Endothelial cell (in vitro differentiated cells): ENCODE measurements around the gene PRR5. TPM values are rescaled to one million over a fixed set of nuclear protein-coding genes. Genes with fewer than 3 reads are reported as not detected.
"Not testable (repeated sequence)": the region's sequence is repeated elsewhere in the genome, so short reads cannot be mapped to it uniquely, and the experiment has no call there.

Experiments
- DNase-seq: peaks from one replicate; pipeline ENCODE4 v3.0.0; 2021; ENCODE audit warnings: low spot score
- H3K27ac Mint-ChIP-seq: one replicate; pipeline ENCODE4 v1.8.0; 2021; ENCODE audit warnings: mixed read lengths, inconsistent platforms; ENCODE audit not compliant: unreplicated experiment
- H3K27me3 Mint-ChIP-seq: one replicate; pipeline ENCODE4 v1.8.0; 2021; ENCODE audit warnings: mild to moderate bottlenecking, moderate library complexity, mixed read lengths, inconsistent platforms; ENCODE audit not compliant: unreplicated experiment
- H3K36me3 Mint-ChIP-seq: one replicate; pipeline ENCODE4 v1.8.0; 2021; ENCODE audit warnings: mild to moderate bottlenecking, low read depth, mixed read lengths, inconsistent platforms; ENCODE audit not compliant: unreplicated experiment
- H3K4me1 Mint-ChIP-seq: one replicate; pipeline ENCODE4 v1.8.0; 2021; ENCODE audit warnings: mild to moderate bottlenecking, mixed read lengths, inconsistent platforms; ENCODE audit not compliant: unreplicated experiment
- H3K4me3 Mint-ChIP-seq: one replicate; pipeline ENCODE4 v1.8.0; 2021; ENCODE audit warnings: mild to moderate bottlenecking, mixed read lengths, inconsistent platforms; ENCODE audit not compliant: unreplicated experiment
- H3K9me3 Mint-ChIP-seq: one replicate; pipeline ENCODE4 v1.8.0; 2021; ENCODE audit warnings: mixed read lengths, inconsistent platforms; ENCODE audit not compliant: unreplicated experiment
- CTCF ChIP-seq: fragments of 200-600 bp; sonication (generic); IDR thresholded peaks from one replicate; pipeline ENCODE4 v1.5.0; 2021; ENCODE audit warnings: antibody characterized with exemption; ENCODE audit not compliant: unreplicated experiment
- total RNA-seq: library from RNA; stranded (reverse); fragmentation: NEBNext Ultra II Directional; extraction: Animal tissue kit (Norgen Biotek cat#: 25700); gene quantifications from one replicate; pipeline ENCODE4 v1.2.1, GENCODE V29; 2021; ENCODE audit not compliant: unreplicated experiment

The PRR5 gene
- total RNA-seq, 1 donor from 2014 or later, result 40.5 TPM

DNA sequence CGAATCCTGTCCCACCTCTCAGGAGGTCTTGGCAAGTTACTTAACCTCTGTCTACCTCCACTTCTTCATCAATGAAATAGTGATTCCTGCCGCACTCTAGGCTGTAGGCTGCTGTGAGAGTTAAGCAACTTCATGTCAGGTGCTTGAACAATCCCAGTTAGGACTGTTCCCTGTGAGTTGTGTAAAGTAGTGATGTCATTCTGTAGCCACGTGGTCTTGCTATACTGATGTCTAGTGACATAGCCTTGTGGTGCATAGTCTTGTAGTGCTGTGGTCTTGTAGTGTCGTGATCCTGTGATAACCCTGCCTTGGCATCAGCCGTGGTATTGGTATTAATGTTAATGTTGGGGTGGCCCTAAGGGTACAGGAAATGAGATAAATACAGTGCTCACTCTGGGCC, 30.3 kb upstream of the PRR5 start:
- H3K9me3 Mint-ChIP-seq, result no peaks in the 10 kb centered on the region

DNA sequence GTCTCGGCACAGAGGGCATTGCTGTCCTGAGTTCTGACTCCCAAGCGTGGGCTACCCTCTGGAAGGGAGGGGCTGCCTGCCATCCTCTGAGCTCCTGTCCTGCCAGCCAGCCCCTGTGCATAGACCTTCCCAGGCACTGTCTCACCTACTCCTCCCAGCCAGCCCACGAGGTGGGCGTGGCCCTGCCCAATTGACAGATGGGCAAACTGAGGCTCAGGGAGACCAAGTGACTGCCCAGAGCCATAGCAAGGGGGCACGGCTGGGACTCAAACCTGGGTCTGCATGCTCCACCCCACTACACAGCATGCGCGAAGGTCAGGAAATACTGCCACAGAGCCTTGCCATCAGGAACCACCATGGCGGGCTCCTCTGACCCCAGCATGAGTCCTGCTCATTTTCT, 29.4 kb upstream of the PRR5 start:
- H3K27me3 Mint-ChIP-seq, result peaks cover 9% of the 10 kb centered on the region
- H3K4me3 Mint-ChIP-seq, result no peak overlapping the region
- H3K4me1 Mint-ChIP-seq, result peaks cover 15% of the 10 kb centered on the region
- peaks cover 4% of the 10 kb centered on the region for H3K36me3 Mint-ChIP-seq
- no peak for TF ChIP-seq CTCF
- no peaks in the 10 kb centered on the region for H3K9me3 Mint-ChIP-seq
- no peak overlapping the region for H3K27ac Mint-ChIP-seq
- DNase-seq, result no peak

More for the DNA sequence above, 30.3 kb upstream of the PRR5 start:
- Mint-ChIP-seq H3K27me3 (peaks cover 7% of the 10 kb centered on the region), H3K4me1 (peaks cover 16% of the 10 kb centered on the region), H3K27ac (no peak overlapping the region), H3K4me3 (peak overlapping the region; percentile 5), H3K36me3 (peaks cover 4% of the 10 kb centered on the region)
- DNase-seq, result no peak
- TF ChIP-seq CTCF, result no peak

DNA sequence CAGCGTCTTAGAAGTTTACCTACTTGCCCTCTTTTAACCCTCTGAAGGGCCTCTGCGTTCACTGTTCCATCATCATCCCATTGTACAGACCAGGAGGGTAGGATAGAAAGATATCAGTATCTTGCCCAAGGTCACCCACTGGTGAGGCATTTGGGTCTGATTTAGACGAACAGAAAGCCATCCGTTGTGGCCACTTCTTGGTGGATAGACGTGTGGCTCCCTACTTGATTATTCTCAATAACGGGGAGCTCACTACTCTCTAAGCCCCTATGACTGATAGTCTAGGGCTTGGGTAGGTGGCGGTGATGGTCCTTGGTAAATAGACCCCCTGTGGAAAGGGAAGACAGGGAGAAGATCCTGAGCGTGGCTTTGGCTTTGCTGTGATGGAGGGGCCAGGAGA, 28.6 kb upstream of the PRR5 start:
- H3K4me3 Mint-ChIP-seq, result no peak overlapping the region
- H3K4me1 Mint-ChIP-seq, result peaks cover 12% of the 10 kb centered on the region
- H3K27ac Mint-ChIP-seq, result no peak overlapping the region
- no peak for TF ChIP-seq CTCF
- no peaks in the 10 kb centered on the region for H3K9me3 Mint-ChIP-seq
- H3K36me3 Mint-ChIP-seq, result peaks cover 4% of the 10 kb centered on the region
- DNase-seq, result no peak
- peaks cover 9% of the 10 kb centered on the region for H3K27me3 Mint-ChIP-seq

GRCh38 chr22:44676066-44676440, 26.0 kb upstream of the PRR5 start:
- Mint-ChIP-seq H3K4me1 (peaks cover 12% of the 10 kb centered on the region), H3K4me3 (peak overlapping the region; percentile 76)
- H3K27ac Mint-ChIP-seq, H3K27me3 Mint-ChIP-seq, H3K9me3 Mint-ChIP-seq, H3K36me3 Mint-ChIP-seq, DNase-seq: not testable (repeated sequence)

GRCh38 chr22:44676441-44677352, 25.3 kb upstream of the PRR5 start:
- no peaks in the 10 kb centered on the region for H3K9me3 Mint-ChIP-seq
- H3K27me3 Mint-ChIP-seq, result peaks cover 11% of the 10 kb centered on the region
- H3K4me1 Mint-ChIP-seq, result peaks cover 12% of the 10 kb centered on the region
- H3K36me3 Mint-ChIP-seq, result peaks cover 7% of the 10 kb centered on the region
- DNase-seq, result no peak
- H3K27ac Mint-ChIP-seq, result no peak overlapping the region
- no peak for TF ChIP-seq CTCF
- H3K4me3 Mint-ChIP-seq, result no peak overlapping the region
